HepG2 (cell line): Measurements from ENCODE around the gene CCDC148. TPM values are rescaled to one million over a fixed set of nuclear protein-coding genes. Genes with fewer than 3 reads are reported as not detected.
A peak's percentile ranks its signal among the peaks of the same experiment; 100 is the strongest.

Source experiments
- ATF2 ChIP-seq: sonication (generic); formaldehyde crosslinking; IDR thresholded peaks from 2 replicates; pipeline ENCODE4 v1.4.0; 2020; ENCODE audit warnings: missing genetic modification reagents
- BCL3 ChIP-seq: sonication (generic); formaldehyde crosslinking; IDR thresholded peaks from 2 replicates; pipeline ENCODE4 v1.5.1; 2020; ENCODE audit warnings: mild to moderate bottlenecking, missing genetic modification reagents, moderate library complexity
- CHD4 ChIP-seq: fragments of 200-600 bp; sonication (generic); IDR thresholded peaks from 2 replicates; pipeline ENCODE4 v1.7.0; 2017; ENCODE audit warnings: mild to moderate bottlenecking, low read length, borderline replicate concordance
- HDAC1 ChIP-seq: sonication (generic); formaldehyde crosslinking; IDR thresholded peaks from 2 replicates; pipeline ENCODE4 v1.5.1; 2020; ENCODE audit warnings: mild to moderate bottlenecking, missing genetic modification reagents
- KDM5A ChIP-seq: fragments of 200-600 bp; sonication (generic); IDR thresholded peaks from 2 replicates; pipeline ENCODE4 v1.7.0; 2018; ENCODE audit warnings: antibody characterized with exemption, mild to moderate bottlenecking, low read length, borderline replicate concordance
- KMT2B ChIP-seq: IDR thresholded peaks from 2 replicates; pipeline ENCODE4 v1.6.1; 2016; ENCODE audit warnings: missing genetic modification reagents, missing compliant biosample characterization
- MNT ChIP-seq: fragments of 450-650 bp; IDR thresholded peaks from 2 replicates; pipeline ENCODE4 v1.6.1; 2016
- NFE2L2 ChIP-seq: fragments of 150-350 bp; IDR thresholded peaks from 2 replicates; pipeline ENCODE4 v1.6.1; 2014; ENCODE audit warnings: low read length
- NFKB2 ChIP-seq: sonication (generic); formaldehyde crosslinking; IDR thresholded peaks from 2 replicates; pipeline ENCODE4 v1.4.0; 2020; ENCODE audit warnings: missing genetic modification reagents, borderline replicate concordance
- NFKBIZ ChIP-seq: IDR thresholded peaks from 2 replicates; pipeline ENCODE4 v1.6.1; 2018; ENCODE audit warnings: missing genetic modification reagents, missing compliant biosample characterization
- RFX3 ChIP-seq: IDR thresholded peaks from 2 replicates; pipeline ENCODE4 v1.6.1; 2016; ENCODE audit warnings: missing biosample characterization, missing genetic modification reagents
- SNAPC2 ChIP-seq: sonication (generic); formaldehyde crosslinking; IDR thresholded peaks from 2 replicates; pipeline ENCODE4 v1.8.1; 2022; ENCODE audit warnings: mild to moderate bottlenecking, missing genetic modification reagents
- SNRNP70 ChIP-seq: fragments of 200-400 bp; formaldehyde crosslinking; IDR thresholded peaks from 2 replicates; pipeline ENCODE4 v1.6.1; 2017; ENCODE audit warnings: mild to moderate bottlenecking, low read depth, low read length, moderate library complexity
- ZBTB26 ChIP-seq: IDR thresholded peaks from 2 replicates; pipeline ENCODE4 v1.6.1; 2016; ENCODE audit warnings: missing compliant biosample characterization, missing genetic modification reagents, borderline replicate concordance
- ZNF451 ChIP-seq: sonication (generic); formaldehyde crosslinking; IDR thresholded peaks from 2 replicates; pipeline ENCODE4 v1.5.0; 2020; ENCODE audit warnings: mild to moderate bottlenecking, missing genetic modification reagents
- ZNF513 ChIP-seq: sonication (generic); formaldehyde crosslinking; conservative IDR thresholded peaks from 2 replicates; pipeline ENCODE4 v1.5.0; 2020; ENCODE audit warnings: missing genetic modification reagents
- ZNF616 ChIP-seq: sonication (generic); formaldehyde crosslinking; IDR thresholded peaks from 2 replicates; pipeline ENCODE4 v1.5.0; 2020; ENCODE audit warnings: low read depth, mild to moderate bottlenecking, missing genetic modification reagents
- ZNF691 ChIP-seq: sonication (generic); formaldehyde crosslinking; IDR thresholded peaks from 2 replicates; pipeline ENCODE4 v1.4.0; 2020; ENCODE audit warnings: missing genetic modification reagents, low read depth, mild to moderate bottlenecking, borderline replicate concordance
- ZNF747 ChIP-seq: sonication (generic); formaldehyde crosslinking; IDR thresholded peaks from 2 replicates; pipeline ENCODE4 v1.8.1; 2023; ENCODE audit warnings: missing genetic modification reagents, mild to moderate bottlenecking, borderline replicate concordance
- ZSCAN5A ChIP-seq: sonication (generic); formaldehyde crosslinking; IDR thresholded peaks from 2 replicates; pipeline ENCODE4 v1.8.0; 2022; ENCODE audit warnings: mild to moderate bottlenecking, missing genetic modification reagents, borderline replicate concordance
- polyA plus RNA-seq, 8 experiments: library from polyadenylated mRNA; depleted of rRNA in 3 of 8; stranded (reverse) in 7 of 8; unstranded in 1 of 8; fragments of >200 nt; fragmentation: Illumina TruSeq in 4 of 8; extraction: Trizol in 4 of 8; gene quantifications; 2 replicates each; pipeline versions ENCODE4 v1.2.1 to v1.2.3, GENCODE V29; 2011 to 2016; ENCODE audit warnings: low read depth in 4 of 8, missing spikeins in 1 of 8, mixed read lengths in 1 of 8; ENCODE audit not compliant: insufficient read depth in 1 of 8
- total RNA-seq, 5 experiments: library from RNA; depleted of rRNA; stranded (reverse); fragments of >200 nt; fragmentation: Illumina TruSeq; extraction: Trizol; gene quantifications; 2 replicates each; pipeline ENCODE4 v1.2.3, GENCODE V29; 2016; ENCODE audit warnings: low read depth in 1 of 5

CCDC148 gene
- total and polyA plus RNA-seq, 2 of the 13 experiments (the other 11 are each of a cell fraction or from before 2014, with no cell fraction given), result 0.30 to 0.49 TPM

- TF ChIP-seq ZNF691 (CRISPR knock-in tag) (no peak; the same call in 1 of the 2 replicates), MNT (0 out of 2 replicates have a peak, but pooled peaks have one; percentile 8), ZNF451 (CRISPR knock-in tag) (no peak), BCL3 (CRISPR knock-in tag) (no peak), KMT2B (CRISPR knock-in tag) (no peak; the same call in 1 of the 2 replicates), ZNF747 (CRISPR knock-in tag) (peak; percentile 58; the same call in 1 of the 2 replicates), ATF2 (CRISPR knock-in tag) (no peak), SNRNP70 (no peak), ZNF616 (no peak; the same call in 1 of the 2 replicates), KDM5A (no peak), HDAC1 (CRISPR knock-in tag) (peak; percentile 59), NFKBIZ (CRISPR knock-in tag) (no peak), CHD4 (no peak), SNAPC2 (CRISPR knock-in tag) (no peak), NFE2L2 (no peak), ZNF513 (CRISPR knock-in tag) (no peak), ZBTB26 (CRISPR knock-in tag) (no peak), ZSCAN5A (no peak), RFX3 (CRISPR knock-in tag) (peak; percentile 90), NFKB2 (CRISPR knock-in tag) (no peak)
These were observed at the start of gene CCDC148, which contains the start of gene PKP4 (continued) for GRCh38 chr2:158456309-158457066.
